HepG2 (cell line): Measurements from ENCODE around the gene CCDC201. TPM values are rescaled to one million over a fixed set of nuclear protein-coding genes. Genes with fewer than 3 reads are reported as not detected.

Experiments used
- NRL ChIP-seq: sonication (generic); formaldehyde crosslinking; IDR thresholded peaks from 2 replicates; pipeline ENCODE4 v1.5.0; 2020; ENCODE audit warnings: missing genetic modification reagents, mild to moderate bottlenecking, moderate library complexity, borderline replicate concordance
- RBM39 ChIP-seq: fragments of 200-400 bp; formaldehyde crosslinking; IDR thresholded peaks from one replicate; pipeline ENCODE4 v1.6.1; 2018; ENCODE audit warnings: antibody characterized with exemption, mild to moderate bottlenecking, low read depth, low read length; ENCODE audit not compliant: poor library complexity, severe bottlenecking
- SPEN ChIP-seq: sonication (generic); formaldehyde crosslinking; IDR thresholded peaks from 2 replicates; pipeline ENCODE4 v1.5.1; 2020; ENCODE audit warnings: low read depth, mild to moderate bottlenecking, missing genetic modification reagents
- YEATS2 ChIP-seq: sonication (generic); formaldehyde crosslinking; IDR thresholded peaks from 2 replicates; pipeline ENCODE4 v1.4.0; 2020; ENCODE audit warnings: missing genetic modification reagents, borderline replicate concordance
- ZBTB38 ChIP-seq: sonication (generic); formaldehyde crosslinking; IDR thresholded peaks from 2 replicates; pipeline ENCODE4 v1.5.1; 2020; ENCODE audit warnings: mild to moderate bottlenecking, missing genetic modification reagents
- ZNF839 ChIP-seq: sonication (generic); formaldehyde crosslinking; IDR thresholded peaks from 2 replicates; pipeline ENCODE4 v1.4.0; 2020; ENCODE audit warnings: missing genetic modification reagents, mild to moderate bottlenecking, borderline replicate concordance
- ZNF891 ChIP-seq: sonication (generic); formaldehyde crosslinking; IDR thresholded peaks from 2 replicates; pipeline ENCODE4 v1.5.0; 2020; ENCODE audit warnings: mild to moderate bottlenecking, missing genetic modification reagents
- polyA plus RNA-seq, 8 experiments: library from polyadenylated mRNA; depleted of rRNA in 3 of 8; stranded (reverse) in 7 of 8; unstranded in 1 of 8; fragments of >200 nt; fragmentation: Illumina TruSeq in 4 of 8; extraction: Trizol in 4 of 8; gene quantifications; 2 replicates each; pipeline versions ENCODE4 v1.2.1 to v1.2.3, GENCODE V29; 2011 to 2016; ENCODE audit warnings: low read depth in 4 of 8, missing spikeins in 1 of 8, mixed read lengths in 1 of 8; ENCODE audit not compliant: insufficient read depth in 1 of 8
- total RNA-seq, 5 experiments: library from RNA; depleted of rRNA; stranded (reverse); fragments of >200 nt; fragmentation: Illumina TruSeq; extraction: Trizol; gene quantifications; 2 replicates each; pipeline ENCODE4 v1.2.3, GENCODE V29; 2016; ENCODE audit warnings: low read depth in 1 of 5
- TF ChIP-seq, protein P1 (sequence below): sonication (generic); formaldehyde crosslinking; IDR thresholded peaks from 2 replicates; pipeline ENCODE4 v1.5.1; 2020; ENCODE audit warnings: mild to moderate bottlenecking, moderate library complexity, missing genetic modification reagents
- TF ChIP-seq, protein P2 (sequence below): sonication (generic); formaldehyde crosslinking; IDR thresholded peaks from 2 replicates; pipeline ENCODE4 v1.4.0; 2020; ENCODE audit warnings: missing genetic modification reagents, mild to moderate bottlenecking, borderline replicate concordance
- TF ChIP-seq, protein P3 (sequence below): sonication (generic); formaldehyde crosslinking; IDR thresholded peaks from 2 replicates; pipeline ENCODE4 v1.5.0; 2020; ENCODE audit warnings: missing genetic modification reagents, mild to moderate bottlenecking, borderline replicate concordance

Gene CCDC201
- total and polyA plus RNA-seq, 2 of the 13 experiments (the other 11 are each of a cell fraction or from before 2014, with no cell fraction given) = 0.92 TPM; not detected in 1

DNA sequence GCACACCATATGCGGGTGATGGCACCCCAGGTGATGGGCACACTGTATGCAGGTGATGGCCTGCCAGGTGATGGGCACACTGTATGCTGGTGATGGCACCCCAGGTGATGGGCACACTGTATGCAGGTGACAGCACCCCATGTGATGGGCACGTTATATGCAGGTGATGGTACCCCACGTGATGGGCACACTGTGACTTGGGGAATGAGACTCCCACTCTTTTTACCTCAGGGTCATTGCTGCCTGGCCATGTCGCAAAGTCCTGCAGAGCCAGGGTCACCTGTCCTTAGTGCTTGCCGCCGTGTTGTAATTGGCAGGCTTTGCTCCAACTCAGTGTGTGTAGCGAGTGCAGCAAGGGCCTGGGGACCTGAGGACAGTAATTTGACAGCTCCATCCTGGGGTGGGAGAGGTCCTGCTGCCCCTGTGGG lies 7.6 kb upstream of the CCDC201 start (continued):
- TF ChIP-seq YEATS2 (CRISPR knock-in tag) (no peak), ZNF839 (CRISPR knock-in tag) (peak; percentile 34; the same call in 1 of the 2 replicates), SPEN (CRISPR knock-in tag) (peak; percentile 22; the same call in 1 of the 2 replicates), RBM39 (no peak), NRL (peak; percentile 68; the same call in 1 of the 2 replicates), ZBTB38 (CRISPR knock-in tag) (peak; percentile 80), ZNF891 (no peak)
- TF ChIP-seq, protein P1, sequence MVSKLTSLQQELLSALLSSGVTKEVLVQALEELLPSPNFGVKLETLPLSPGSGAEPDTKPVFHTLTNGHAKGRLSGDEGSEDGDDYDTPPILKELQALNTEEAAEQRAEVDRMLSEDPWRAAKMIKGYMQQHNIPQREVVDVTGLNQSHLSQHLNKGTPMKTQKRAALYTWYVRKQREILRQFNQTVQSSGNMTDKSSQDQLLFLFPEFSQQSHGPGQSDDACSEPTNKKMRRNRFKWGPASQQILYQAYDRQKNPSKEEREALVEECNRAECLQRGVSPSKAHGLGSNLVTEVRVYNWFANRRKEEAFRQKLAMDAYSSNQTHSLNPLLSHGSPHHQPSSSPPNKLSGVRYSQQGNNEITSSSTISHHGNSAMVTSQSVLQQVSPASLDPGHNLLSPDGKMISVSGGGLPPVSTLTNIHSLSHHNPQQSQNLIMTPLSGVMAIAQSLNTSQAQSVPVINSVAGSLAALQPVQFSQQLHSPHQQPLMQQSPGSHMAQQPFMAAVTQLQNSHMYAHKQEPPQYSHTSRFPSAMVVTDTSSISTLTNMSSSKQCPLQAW (CRISPR knock-in tag) = no peak
- TF ChIP-seq, protein P2, sequence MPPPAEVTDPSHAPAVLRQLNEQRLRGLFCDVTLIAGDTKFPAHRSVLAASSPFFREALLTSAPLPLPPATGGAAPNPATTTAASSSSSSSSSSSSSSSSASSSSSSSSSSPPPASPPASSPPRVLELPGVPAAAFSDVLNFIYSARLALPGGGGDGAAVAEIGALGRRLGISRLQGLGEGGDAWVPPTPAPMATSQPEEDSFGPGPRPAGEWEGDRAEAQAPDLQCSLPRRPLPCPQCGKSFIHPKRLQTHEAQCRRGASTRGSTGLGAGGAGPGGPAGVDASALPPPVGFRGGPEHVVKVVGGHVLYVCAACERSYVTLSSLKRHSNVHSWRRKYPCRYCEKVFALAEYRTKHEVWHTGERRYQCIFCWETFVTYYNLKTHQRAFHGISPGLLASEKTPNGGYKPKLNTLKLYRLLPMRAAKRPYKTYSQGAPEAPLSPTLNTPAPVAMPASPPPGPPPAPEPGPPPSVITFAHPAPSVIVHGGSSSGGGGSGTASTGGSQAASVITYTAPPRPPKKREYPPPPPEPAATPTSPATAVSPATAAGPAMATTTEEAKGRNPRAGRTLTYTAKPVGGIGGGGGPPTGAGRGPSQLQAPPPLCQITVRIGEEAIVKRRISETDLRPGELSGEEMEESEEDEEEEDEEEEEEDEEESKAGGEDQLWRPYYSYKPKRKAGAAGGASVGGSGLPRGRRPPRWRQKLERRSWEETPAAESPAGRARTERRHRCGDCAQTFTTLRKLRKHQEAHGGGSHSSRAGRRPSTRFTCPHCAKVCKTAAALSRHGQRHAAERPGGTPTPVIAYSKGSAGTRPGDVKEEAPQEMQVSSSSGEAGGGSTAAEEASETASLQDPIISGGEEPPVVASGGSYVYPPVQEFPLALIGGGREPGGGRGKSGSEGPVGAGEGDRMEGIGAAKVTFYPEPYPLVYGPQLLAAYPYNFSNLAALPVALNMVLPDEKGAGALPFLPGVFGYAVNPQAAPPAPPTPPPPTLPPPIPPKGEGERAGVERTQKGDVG (CRISPR knock-in tag) = peak; percentile 69
- TF ChIP-seq, protein P3, sequence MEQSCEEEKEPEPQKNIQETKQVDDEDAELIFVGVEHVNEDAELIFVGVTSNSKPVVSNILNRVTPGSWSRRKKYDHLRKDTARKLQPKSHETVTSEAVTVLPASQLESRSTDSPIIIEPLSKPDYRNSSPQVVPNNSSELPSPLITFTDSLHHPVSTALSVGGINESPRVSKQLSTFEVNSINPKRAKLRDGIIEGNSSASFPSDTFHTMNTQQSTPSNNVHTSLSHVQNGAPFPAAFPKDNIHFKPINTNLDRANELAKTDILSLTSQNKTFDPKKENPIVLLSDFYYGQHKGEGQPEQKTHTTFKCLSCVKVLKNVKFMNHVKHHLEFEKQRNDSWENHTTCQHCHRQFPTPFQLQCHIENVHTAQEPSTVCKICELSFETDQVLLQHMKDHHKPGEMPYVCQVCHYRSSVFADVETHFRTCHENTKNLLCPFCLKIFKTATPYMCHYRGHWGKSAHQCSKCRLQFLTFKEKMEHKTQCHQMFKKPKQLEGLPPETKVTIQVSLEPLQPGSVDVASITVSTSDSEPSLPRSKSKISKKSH (CRISPR knock-in tag) = 0 out of 2 replicates have a peak, but pooled peaks have one; percentile 38
